IMR-90 (cell line): Measurements from ENCODE around the gene SH3RF3.

ENCODE experiments used
- BHLHE40 ChIP-seq: fragments of 150-350 bp; IDR thresholded peaks from 2 replicates; pipeline ENCODE4 v1.6.1; 2016; ENCODE audit warnings: mild to moderate bottlenecking, low read depth, low read length
- CEBPB ChIP-seq: IDR thresholded peaks from 2 replicates; pipeline ENCODE4 v1.6.1; 2012; ENCODE audit warnings: low read depth, low read length, improper control_type of control experiment
- CHD1 ChIP-seq: IDR thresholded peaks from 2 replicates; pipeline ENCODE4 v1.6.1; 2012; ENCODE audit warnings: low read depth, low read length, improper control_type of control experiment
- CTCF ChIP-seq: conservative IDR thresholded peaks from 2 replicates; pipeline ENCODE4 v1.5.1; 2012; ENCODE audit warnings: mild to moderate bottlenecking, low read depth, low read length, improper control_type of control experiment
- ELK1 ChIP-seq: fragments of 150-350 bp; IDR thresholded peaks from 2 replicates; pipeline ENCODE4 v1.6.1; 2016; ENCODE audit warnings: low read depth, mild to moderate bottlenecking, low read length, moderate library complexity, borderline replicate concordance
- MAFK ChIP-seq: IDR thresholded peaks from 2 replicates; pipeline ENCODE4 v1.6.1; 2012; ENCODE audit warnings: low read depth, low read length, improper control_type of control experiment
- MXI1 ChIP-seq: IDR thresholded peaks from 2 replicates; pipeline ENCODE4 v1.6.1; 2012; ENCODE audit warnings: low read depth, mild to moderate bottlenecking, low read length, moderate library complexity, borderline replicate concordance
- POLR2A ChIP-seq: IDR thresholded peaks from 2 replicates; pipeline ENCODE4 v1.6.1; 2012; ENCODE audit warnings: mild to moderate bottlenecking, low read depth, low read length
- RAD21 ChIP-seq: IDR thresholded peaks from 2 replicates; pipeline ENCODE4 v1.6.1; 2012; ENCODE audit warnings: low read length, improper control_type of control experiment
- RCOR1 ChIP-seq: IDR thresholded peaks from 2 replicates; pipeline ENCODE4 v1.6.1; 2012; ENCODE audit warnings: mild to moderate bottlenecking, low read length, improper control_type of control experiment; ENCODE audit not compliant: insufficient replicate concordance
- RFX5 ChIP-seq: IDR thresholded peaks from 2 replicates; pipeline ENCODE4 v1.8.0; 2012; ENCODE audit warnings: low read depth, mild to moderate bottlenecking, low read length, moderate library complexity
- SMC3 ChIP-seq: fragments of 150-350 bp; IDR thresholded peaks from 2 replicates; pipeline ENCODE4 v1.6.1; 2016; ENCODE audit warnings: low read depth, mild to moderate bottlenecking, antibody characterized with exemption, low read length, moderate library complexity
- TF ChIP-seq, protein P1 (sequence below): fragments of 150-350 bp; IDR thresholded peaks from 2 replicates; pipeline ENCODE4 v1.6.1; 2017; ENCODE audit warnings: mild to moderate bottlenecking, antibody characterized with exemption, low read length, low read depth

- TF ChIP-seq SMC3: no peak
- TF ChIP-seq CEBPB: no peak
- TF ChIP-seq RCOR1: no peak
- no peak for TF ChIP-seq CTCF
- no peak for TF ChIP-seq MAFK
- no peak for TF ChIP-seq RAD21
- TF ChIP-seq MXI1: no peak
- no peak for TF ChIP-seq RFX5
- no peak for TF ChIP-seq POLR2A
- TF ChIP-seq, protein P1, sequence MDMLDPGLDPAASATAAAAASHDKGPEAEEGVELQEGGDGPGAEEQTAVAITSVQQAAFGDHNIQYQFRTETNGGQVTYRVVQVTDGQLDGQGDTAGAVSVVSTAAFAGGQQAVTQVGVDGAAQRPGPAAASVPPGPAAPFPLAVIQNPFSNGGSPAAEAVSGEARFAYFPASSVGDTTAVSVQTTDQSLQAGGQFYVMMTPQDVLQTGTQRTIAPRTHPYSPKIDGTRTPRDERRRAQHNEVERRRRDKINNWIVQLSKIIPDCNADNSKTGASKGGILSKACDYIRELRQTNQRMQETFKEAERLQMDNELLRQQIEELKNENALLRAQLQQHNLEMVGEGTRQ: no peak
- no peak for TF ChIP-seq ELK1
- no peak for TF ChIP-seq BHLHE40
- TF ChIP-seq CHD1: no peak
Observed at GRCh38 chr2:109265953-109266352, 136.9 kb downstream of the SH3RF3 start.
